Measurements from ENCODE around the gene AHCYL1. TPM values are rescaled to one million over a fixed set of nuclear protein-coding genes. Genes with fewer than 3 reads are reported as not detected.

The AHCYL1 gene
- total RNA-seq, 2 donors from 2014 or later: 37.4 to 69.3 TPM

GRCh38 chr1:109979489-109980091, 5.0 kb upstream of the AHCYL1 start:
- H3K4me1 ChIP-seq (ENCODE audit: control insufficient read depth in 1 of 2, low read depth in 2 of 2): peaks cover 5 to 40% of the 10 kb centered on the region in 2 donors
- no peak for ATAC-seq (ENCODE audit: insufficient number of reproducible peaks, low FRiP score, low read depth)

GRCh38 chr1:109980324-109981003, 4.1 kb upstream of the AHCYL1 start:
- Histone ChIP-seq H3K9me3 (no peaks in the 10 kb centered on the region), H3K27ac (no peak overlapping the region), H3K4me1 (ENCODE audit: control insufficient read depth in 1 of 2, low read depth in 2 of 2) (peaks cover 6 to 42% of the 10 kb centered on the region in 2 donors), H3K36me3 (no peaks in the 10 kb centered on the region), H3K27me3 (replicated peaks; ENCODE audit: insufficient read depth) (no peaks in the 10 kb centered on the region), H3K4me3 (no peak overlapping the region)
- no peak for DNase-seq (ENCODE audit: low spot score)
- TF ChIP-seq CTCF (IDR thresholded peaks at IDR 0.05): peak; percentile 28
- ATAC-seq (ENCODE audit: insufficient number of reproducible peaks, low FRiP score, low read depth): no peak

More at GRCh38 chr1:109979489-109980091, 5.0 kb upstream of the AHCYL1 start:
- Histone ChIP-seq H3K4me3 (no peak overlapping the region), H3K36me3 (no peaks in the 10 kb centered on the region), H3K27ac (no peak overlapping the region), H3K27me3 (replicated peaks; ENCODE audit: insufficient read depth) (no peaks in the 10 kb centered on the region), H3K9me3 (no peaks in the 10 kb centered on the region)
- no peak for DNase-seq (ENCODE audit: low spot score)
- no peak for TF ChIP-seq CTCF (IDR thresholded peaks at IDR 0.05)

GRCh38 chr1:109981004-109981335, 3.6 kb upstream of the AHCYL1 start:
- H3K4me3 ChIP-seq: no peak overlapping the region
- peaks cover 10 to 47% of the 10 kb centered on the region in 2 donors for H3K4me1 ChIP-seq (ENCODE audit: control insufficient read depth in 1 of 2, low read depth in 2 of 2)
- H3K9me3 ChIP-seq: no peaks in the 10 kb centered on the region
- no peaks in the 10 kb centered on the region for H3K36me3 ChIP-seq
- ATAC-seq (ENCODE audit: insufficient number of reproducible peaks, low FRiP score, low read depth) (no peak), DNase-seq (ENCODE audit: low spot score) (no peak)
- H3K27ac ChIP-seq: no peak overlapping the region
- no peak for TF ChIP-seq CTCF (IDR thresholded peaks at IDR 0.05)
- H3K27me3 ChIP-seq (replicated peaks; ENCODE audit: insufficient read depth): no peaks in the 10 kb centered on the region

- DNase-seq (ENCODE audit: low spot score): no peak
- ATAC-seq (ENCODE audit: insufficient number of reproducible peaks, low FRiP score, low read depth): no peak
- Histone ChIP-seq H3K9me3 (no peaks in the 10 kb centered on the region), H3K27me3 (replicated peaks; ENCODE audit: insufficient read depth) (no peaks in the 10 kb centered on the region), H3K27ac (peak overlapping the region; percentile 96 to 97), H3K4me3 (no peak overlapping the region), H3K36me3 (no peaks in the 10 kb centered on the region), H3K4me1 (ENCODE audit: control insufficient read depth in 1 of 2, low read depth in 2 of 2) (peaks cover 23 to 62% of the 10 kb centered on the region in 2 donors)
- TF ChIP-seq CTCF (IDR thresholded peaks at IDR 0.05): no peak
These were observed 980 bp upstream of the AHCYL1 start for GRCh38 chr1:109983380-109984189.

- Histone ChIP-seq H3K36me3 (no peaks in the 10 kb centered on the region), H3K4me3 (peak overlapping the region; percentile 90), H3K4me1 (ENCODE audit: control insufficient read depth in 1 of 2, low read depth in 2 of 2) (peaks cover 23 to 60% of the 10 kb centered on the region in 2 donors), H3K9me3 (no peaks in the 10 kb centered on the region), H3K27ac (peak overlapping the region; percentile 96 to 97), H3K27me3 (replicated peaks; ENCODE audit: insufficient read depth) (no peaks in the 10 kb centered on the region)
- ATAC-seq (ENCODE audit: insufficient number of reproducible peaks, low FRiP score, low read depth) (peak; percentile 10), DNase-seq (ENCODE audit: low spot score) (no peak)
- TF ChIP-seq CTCF (IDR thresholded peaks at IDR 0.05): no peak
These were observed 442 bp upstream of the AHCYL1 start for GRCh38 chr1:109984190-109984455.
